HepG2 (cell line): Measurements from ENCODE around the gene C1RL. TPM values are rescaled to one million over a fixed set of nuclear protein-coding genes. Genes with fewer than 3 reads are reported as not detected.

Experiments used
- ATAC-seq: fragments of 200-7000 bp; cut with Tn5 transposase; 3 replicates; pipeline ENCODE4 v1.9.1; 2020; ENCODE audit warnings: mild to moderate bottlenecking, moderate library complexity
- BruUV-seq: library from RNA; stranded (reverse); fragments of 400-500 nt; replicated peaks from 2 replicates; lab custom pipeline; 2021; lab: Mats Ljungman, UMichigan
- CTCF ChIA-PET: fragments of 300-600 bp; formaldehyde crosslinking; extraction: SDS; loops from one replicate; lab custom pipeline; 2021; ENCODE audit warnings: low total read pairs, inconsistent platforms, low intra/inter-chr PET ratio; lab: Yijun Ruan, JAX
- POLR2A ChIA-PET: fragments of 350-600 bp; sonication (Branson Sonifier 250); formaldehyde crosslinking; loops from one replicate; lab custom pipeline; 2020; ENCODE audit warnings: antibody characterized with exemption, inconsistent platforms; lab: Yijun Ruan, JAX
- DNase-seq: peaks from one replicate; pipeline ENCODE4 v3.0.0-alpha.2; 2015; ENCODE audit warnings: low spot score
- FAIRE-seq: peaks from 3 replicates; lab custom pipeline; 2011; peaks lifted over from hg19 to GRCh38; lab: Jason Lieb, UNC
- H2AFZ ChIP-seq: one replicate; pipeline ENCODE4 v1.6.1; 2011; ENCODE audit warnings: low read length, inconsistent platforms
- H3K27ac ChIP-seq: fragments of 300-600 bp; 3 replicates; pipeline ENCODE4 v1.8.0; 2011; ENCODE audit warnings: mixed run types, mild to moderate bottlenecking, mixed read lengths, low read length, inconsistent platforms; ENCODE audit not compliant: insufficient read depth; ENCODE audit errors: extremely low read length
- H3K27me3 ChIP-seq, 2 experiments: fragments of 200-600 bp in 1 of 2; 2 replicates in 1 of 2; 3 replicates in 1 of 2; pipeline versions ENCODE4 v1.6.0 to v1.8.0; 2011; ENCODE audit warnings: low read length in 2 of 2, mild to moderate bottlenecking in 2 of 2, moderate library complexity in 2 of 2, inconsistent platforms in 1 of 2; ENCODE audit not compliant: insufficient read depth in 2 of 2, control insufficient read depth in 1 of 2
- H3K36me3 ChIP-seq, 2 experiments: fragments of 200-600 bp in 1 of 2; replicated peaks in 1 of 2; 2 replicates in 1 of 2; 3 replicates in 1 of 2; pipeline versions ENCODE4 v1.5.1 to v1.8.0; 2011; ENCODE audit warnings: low read length in 2 of 2, inconsistent platforms in 1 of 2; ENCODE audit not compliant: insufficient read depth in 2 of 2, control insufficient read depth in 1 of 2
- H3K4me1 ChIP-seq: 2 replicates; pipeline ENCODE4 v1.5.1; 2012; ENCODE audit warnings: low read length, inconsistent platforms; ENCODE audit not compliant: insufficient read depth
- H3K4me2 ChIP-seq: 2 replicates; pipeline ENCODE4 v1.6.0; 2011; ENCODE audit warnings: low read depth, low read length, inconsistent platforms
- H3K4me3 ChIP-seq, 3 experiments: fragments of 200-600 bp in 1 of 3; sonication (generic), shearing (Covaris generic) in 1 of 3; replicated peaks in 1 of 3; 2 replicates each; pipeline ENCODE4 v1.5.1; 2011 to 2016; ENCODE audit warnings: low read length in 3 of 3, inconsistent platforms in 2 of 3, low read depth in 2 of 3, mild to moderate bottlenecking in 2 of 3, control low read depth in 1 of 3, mixed read lengths in 1 of 3; ENCODE audit not compliant: insufficient read depth in 1 of 3
- H3K79me2 ChIP-seq: one replicate; pipeline ENCODE4 v1.6.1; 2011; ENCODE audit warnings: low read length, inconsistent platforms; ENCODE audit not compliant: insufficient read depth
- H3K9ac ChIP-seq: 2 replicates; pipeline ENCODE4 v1.6.0; 2011; ENCODE audit warnings: mild to moderate bottlenecking, low read depth, low read length, inconsistent platforms; ENCODE audit not compliant: insufficient read depth
- H3K9me3 ChIP-seq: 2 replicates; pipeline ENCODE4 v1.5.1; 2012; ENCODE audit warnings: mild to moderate bottlenecking, low read length
- H4K20me1 ChIP-seq: 2 replicates; pipeline ENCODE4 v1.6.0; 2011; ENCODE audit warnings: inconsistent platforms, mild to moderate bottlenecking, low read length, moderate library complexity; ENCODE audit not compliant: insufficient read depth
- REST ChIP-seq, 2 experiments: IDR thresholded peaks; 2 replicates each; pipeline ENCODE4 v1.6.1; 2011 to 2012; ENCODE audit warnings: low read length in 2 of 2, borderline replicate concordance in 1 of 2, low read depth in 1 of 2, mild to moderate bottlenecking in 1 of 2, moderate library complexity in 1 of 2
- SMARCC2 ChIP-seq: fragments of 450-650 bp; IDR thresholded peaks from 2 replicates; pipeline ENCODE4 v1.6.1; 2017; ENCODE audit warnings: antibody characterized with exemption, mild to moderate bottlenecking
- TERF1 ChIP-seq: sonication (generic); formaldehyde crosslinking; IDR thresholded peaks from 2 replicates; pipeline ENCODE4 v1.8.0; 2022; ENCODE audit warnings: mild to moderate bottlenecking, missing genetic modification reagents, moderate library complexity
- ZFYVE20 ChIP-seq: sonication (generic); formaldehyde crosslinking; IDR thresholded peaks from 2 replicates; pipeline ENCODE4 v1.8.0; 2023; ENCODE audit warnings: low read depth, mild to moderate bottlenecking, moderate library complexity, missing genetic modification reagents, borderline replicate concordance
- ZMYM3 ChIP-seq: sonication (generic); formaldehyde crosslinking; IDR thresholded peaks from 2 replicates; pipeline ENCODE4 v1.5.1; 2020; ENCODE audit warnings: mild to moderate bottlenecking, missing genetic modification reagents
- ZNF18 ChIP-seq: sonication (generic); formaldehyde crosslinking; IDR thresholded peaks from 2 replicates; pipeline ENCODE4 v1.8.0; 2022; ENCODE audit warnings: mild to moderate bottlenecking, missing genetic modification reagents; ENCODE audit not compliant: insufficient replicate concordance
- ZNF260 ChIP-seq: sonication (generic); formaldehyde crosslinking; IDR thresholded peaks from 2 replicates; pipeline ENCODE4 v1.4.0; 2020; ENCODE audit warnings: missing genetic modification reagents, low read depth, mild to moderate bottlenecking, borderline replicate concordance
- WGBS: methylation state at CpG from one replicate; pipeline ENCODE4 v1.1.6; 2017; ENCODE audit warnings: low lambda C conversion rate; 5-methylcytosine and 5-hydroxymethylcytosine counted together
- in situ Hi-C: cut with HindIII; loops from 2 replicates; pipeline ENCODE4 v1.10.0; 2017; ENCODE audit warnings: low pct_unique_long_range_greater_than_20kb; ENCODE audit not compliant: extremely low pct_ligation_motif_present
- intact Hi-C: fragments of 100-400 bp; cut with micrococcal nuclease; formaldehyde crosslinking; loops from one replicate; pipeline ENCODE4 v1.10.0; 2022; ENCODE audit not compliant: unreplicated experiment
- polyA plus RNA-seq, 8 experiments: library from polyadenylated mRNA; depleted of rRNA in 3 of 8; stranded (reverse) in 7 of 8; unstranded in 1 of 8; fragments of >200 nt; fragmentation: Illumina TruSeq in 4 of 8; extraction: Trizol in 4 of 8; gene quantifications; 2 replicates each; pipeline versions ENCODE4 v1.2.1 to v1.2.3, GENCODE V29; 2011 to 2016; ENCODE audit warnings: low read depth in 4 of 8, missing spikeins in 1 of 8, mixed read lengths in 1 of 8; ENCODE audit not compliant: insufficient read depth in 1 of 8
- total RNA-seq, 5 experiments: library from RNA; depleted of rRNA; stranded (reverse); fragments of >200 nt; fragmentation: Illumina TruSeq; extraction: Trizol; gene quantifications; 2 replicates each; pipeline ENCODE4 v1.2.3, GENCODE V29; 2016; ENCODE audit warnings: low read depth in 1 of 5

Gene C1RL
- total and polyA plus RNA-seq, 2 of the 13 experiments (the other 11 are each of a cell fraction or from before 2014, with no cell fraction given): 28.9 to 53.1 TPM

- intact Hi-C loops (no loop called here), in situ Hi-C loops (no loop called here)
- peaks cover 3% of the 10 kb centered on the region for H4K20me1 ChIP-seq
- no peak overlapping the region for H3K4me2 ChIP-seq
- TF ChIP-seq ZMYM3 (CRISPR knock-in tag) (no peak), TERF1 (CRISPR knock-in tag) (no peak), SMARCC2 (no peak), ZNF260 (CRISPR knock-in tag) (no peak), ZNF18 (CRISPR knock-in tag) (no peak), ZFYVE20 (CRISPR knock-in tag) (no peak), REST (IDR thresholded peaks at IDR 0.05; ENCODE audit: borderline replicate concordance in 1 of 2, low read depth in 1 of 2, low read length in 2 of 2) (no peak)
- POLR2A ChIA-PET: interaction anchor here (0.9 kb wide), 1 partner anchor 13 kb away, joined by 3 read pairs; no protein-coding TSS in a partner anchor
- H2AFZ ChIP-seq: no peak overlapping the region
- 97% methylated on average over 2 of the region's 3 CpGs for WGBS
- FAIRE-seq (no peak), ATAC-seq (no peak), DNase-seq (no peak)
- H3K36me3 ChIP-seq: peaks cover 23 to 57% of the 10 kb centered on the region in 2 experiments
- no peak overlapping the region for H3K27ac ChIP-seq
- peaks cover 8% of the 10 kb centered on the region for H3K4me1 ChIP-seq
- no peaks in the 10 kb centered on the region for H3K9me3 ChIP-seq
- no peaks in the 10 kb centered on the region for H3K27me3 ChIP-seq
- H3K79me2 ChIP-seq: peaks cover 6% of the 10 kb centered on the region
- BruUV-seq: no TSS peak
- CTCF ChIA-PET: no interaction called here
- H3K9ac ChIP-seq: no peak overlapping the region
- no peak overlapping the region for H3K4me3 ChIP-seq
Measured at GRCh38 chr12:7136676-7137075, 27.7 kb upstream of the C1RL start.
